SU-DHL-6 (cell line): ENCODE measurements around the gene ITGB6.

Source experiments
- H2AFZ ChIP-seq: fragments of 200-600 bp; sonication (generic); 2 replicates; pipeline ENCODE4 v1.6.1; 2014; ENCODE audit warnings: low read depth, mild to moderate bottlenecking, moderate library complexity, mixed read lengths, antibody characterized with exemption, low read length; ENCODE audit not compliant: severe bottlenecking
- H3F3A ChIP-seq: fragments of 200-600 bp; shearing (Covaris generic); 2 replicates; pipeline ENCODE4 v1.6.0; 2016; ENCODE audit warnings: antibody characterized with exemption, mild to moderate bottlenecking; ENCODE audit not compliant: insufficient read depth
- H3K27ac ChIP-seq: fragments of 200-600 bp; sonication (generic); 2 replicates; pipeline ENCODE4 v1.5.1; 2016; ENCODE audit warnings: low read depth, mild to moderate bottlenecking, low read length, moderate library complexity, mixed read lengths
- H3K27me3 ChIP-seq: fragments of 200-600 bp; sonication (generic), shearing (Covaris generic); 2 replicates; pipeline ENCODE4 v1.6.0; 2014; ENCODE audit warnings: mild to moderate bottlenecking, low read length
- H3K36me3 ChIP-seq: fragments of 200-600 bp; sonication (generic); 2 replicates; pipeline ENCODE4 v1.6.1; 2014; ENCODE audit warnings: mild to moderate bottlenecking, low read length, mixed read lengths
- H3K4me2 ChIP-seq: fragments of 300-600, 200-600 bp; shearing (Covaris generic), sonication (generic); 2 replicates; pipeline ENCODE4 v1.6.0; 2014; ENCODE audit warnings: low read length, low read depth, mild to moderate bottlenecking; ENCODE audit not compliant: poor library complexity, severe bottlenecking
- H3K4me3 ChIP-seq: fragments of 200-600 bp; sonication (generic); 2 replicates; pipeline ENCODE4 v1.5.1; 2014; ENCODE audit warnings: antibody characterized with exemption, low read length, mild to moderate bottlenecking, mixed read lengths; ENCODE audit not compliant: insufficient read depth, poor library complexity, severe bottlenecking
- H3K79me2 ChIP-seq: fragments of 200-600 bp; sonication (generic); 2 replicates; pipeline ENCODE4 v1.6.1; 2014; ENCODE audit warnings: mild to moderate bottlenecking, low read length, moderate library complexity; ENCODE audit not compliant: insufficient read depth
- H3K9ac ChIP-seq: fragments of 200-600 bp; sonication (generic); 2 replicates; pipeline ENCODE4 v1.7.0; 2014; ENCODE audit warnings: mild to moderate bottlenecking, low read length
- H3K9me2 ChIP-seq: fragments of 200-600 bp; sonication (generic); replicated peaks from 2 replicates; pipeline ENCODE4 v1.6.1; 2014; ENCODE audit warnings: low read length; ENCODE audit not compliant: insufficient read depth
- H3K9me3 ChIP-seq: fragments of 200-600 bp; sonication (generic); 2 replicates; pipeline ENCODE4 v1.6.1; 2014; ENCODE audit warnings: low read length, mixed read lengths; ENCODE audit not compliant: insufficient read depth
- H4K20me1 ChIP-seq: fragments of 200-600 bp; sonication (generic); 2 replicates; pipeline ENCODE4 v1.6.1; 2014; ENCODE audit warnings: low read depth, mild to moderate bottlenecking, antibody characterized with exemption, low read length, moderate library complexity, mixed read lengths
- CTCF ChIP-seq: fragments of 200-600 bp; sonication (generic); IDR thresholded peaks from one replicate; pipeline ENCODE4 v1.5.1; 2017; ENCODE audit warnings: antibody characterized with exemption, mild to moderate bottlenecking, low read length, moderate library complexity; ENCODE audit not compliant: insufficient read depth, poor library complexity, severe bottlenecking
- EZH2phosphoT487 ChIP-seq: fragments of 200-600 bp; sonication (generic), shearing (Covaris generic); conservative IDR thresholded peaks from 2 replicates; pipeline ENCODE4 v1.6.1; 2018; ENCODE audit warnings: mild to moderate bottlenecking, antibody characterized with exemption, low read length, moderate library complexity, mixed read lengths

The ITGB6 gene

GRCh38 chr2:160207804-160208654 lies 8.0 kb upstream of the ITGB6 start:
- H3K4me2 ChIP-seq = no peak overlapping the region

GRCh38 chr2:160207271-160207670 lies 7.2 kb upstream of the ITGB6 start:
- H2AFZ ChIP-seq = no peak overlapping the region
- no peaks in the 10 kb centered on the region for H3F3A ChIP-seq
- no peaks in the 10 kb centered on the region for H3K9me2 ChIP-seq
- H3K9ac ChIP-seq = no peak overlapping the region
- H3K4me3 ChIP-seq = no peak overlapping the region
- no peaks in the 10 kb centered on the region for H3K79me2 ChIP-seq
- no peak overlapping the region for H3K27ac ChIP-seq
- H4K20me1 ChIP-seq = no peaks in the 10 kb centered on the region
- H3K27me3 ChIP-seq = no peaks in the 10 kb centered on the region
- no peak for TF ChIP-seq EZH2phosphoT487
- TF ChIP-seq CTCF = no peak
- H3K36me3 ChIP-seq = no peaks in the 10 kb centered on the region
- no peaks in the 10 kb centered on the region for H3K9me3 ChIP-seq
- H3K4me2 ChIP-seq = no peak overlapping the region

More at GRCh38 chr2:160207804-160208654, 8.0 kb upstream of the ITGB6 start:
- H3K27me3 ChIP-seq = no peaks in the 10 kb centered on the region
- no peak overlapping the region for H3K9ac ChIP-seq
- H2AFZ ChIP-seq = no peak overlapping the region
- TF ChIP-seq CTCF = no peak
- no peak for TF ChIP-seq EZH2phosphoT487
- no peaks in the 10 kb centered on the region for H3F3A ChIP-seq
- no peaks in the 10 kb centered on the region for H3K79me2 ChIP-seq
- no peaks in the 10 kb centered on the region for H4K20me1 ChIP-seq
- H3K9me2 ChIP-seq = no peaks in the 10 kb centered on the region
- no peaks in the 10 kb centered on the region for H3K36me3 ChIP-seq
- H3K9me3 ChIP-seq = no peaks in the 10 kb centered on the region
- no peak overlapping the region for H3K27ac ChIP-seq
- no peak overlapping the region for H3K4me3 ChIP-seq

- no peaks in the 10 kb centered on the region for H3K9me2 ChIP-seq
- H3K4me2 ChIP-seq = no peak overlapping the region
- no peaks in the 10 kb centered on the region for H3K36me3 ChIP-seq
- no peaks in the 10 kb centered on the region for H3K79me2 ChIP-seq
- no peaks in the 10 kb centered on the region for H3K27me3 ChIP-seq
- H3K4me3 ChIP-seq = no peak overlapping the region
- TF ChIP-seq EZH2phosphoT487 (no peak), CTCF (no peak)
- no peak overlapping the region for H3K27ac ChIP-seq
- no peak overlapping the region for H2AFZ ChIP-seq
- no peaks in the 10 kb centered on the region for H3K9me3 ChIP-seq
- no peaks in the 10 kb centered on the region for H4K20me1 ChIP-seq
- no peaks in the 10 kb centered on the region for H3F3A ChIP-seq
- no peak overlapping the region for H3K9ac ChIP-seq
Measured at GRCh38 chr2:160206436-160206835, 6.4 kb upstream of the ITGB6 start.
